Gastrocnemius medialis (tissue), 4 donors: Measurements from ENCODE around the gene POLR3E.

Experiments
- CTCF ChIP-seq, 5 experiments: fragments of 450-650 bp in 3 of 5; fragments of 200-600 bp in 2 of 5; sonication (generic) in 2 of 5; IDR thresholded peaks in 4 of 5; conservative IDR thresholded peaks in 1 of 5; 1 replicate in 4 of 5; 2 replicates in 1 of 5; pipeline ENCODE4 v1.5.1; 2016 to 2019; ENCODE audit warnings: antibody characterized with exemption in 5 of 5, mild to moderate bottlenecking in 3 of 5, moderate library complexity in 3 of 5
- POLR2A ChIP-seq, 2 donors: fragments of 450-650 bp; IDR thresholded peaks; one replicate each; pipeline ENCODE4 v1.6.1; 2017; ENCODE audit warnings: antibody characterized with exemption in 2 of 2, mild to moderate bottlenecking in 2 of 2, moderate library complexity in 2 of 2

GRCh38 chr16:22323959-22324786, 27.0 kb downstream of the POLR3E start:
- TF ChIP-seq CTCF (IDR thresholded peaks at IDR 0.05 in 4 of 5, conservative IDR thresholded peaks at IDR 0.05 in 1 of 5) = no peak
- no peak for TF ChIP-seq POLR2A (IDR thresholded peaks at IDR 0.05)
